A673 (cell line): Measurements from ENCODE around the gene GDF15.

Experiments
- EZH2 ChIP-seq: fragments of 200-600 bp; sonication (generic); IDR thresholded peaks from 2 replicates; pipeline ENCODE4 v1.6.1; 2017; ENCODE audit warnings: borderline replicate concordance, low read depth, mild to moderate bottlenecking, mixed read lengths, antibody characterized with exemption, low read length; ENCODE audit not compliant: poor library complexity, severe bottlenecking
- TF ChIP-seq, protein P1 (sequence below): fragments of 300-800, 200-600 bp; sonication (generic); conservative IDR thresholded peaks from 2 replicates; pipeline ENCODE4 v1.5.1; 2017; ENCODE audit warnings: low read depth, mild to moderate bottlenecking, antibody characterized with exemption, low read length, moderate library complexity, mixed read lengths

GRCh38 chr19:18396471-18397241 lies 10.7 kb downstream of the GDF15 start:
- TF ChIP-seq, protein P1, sequence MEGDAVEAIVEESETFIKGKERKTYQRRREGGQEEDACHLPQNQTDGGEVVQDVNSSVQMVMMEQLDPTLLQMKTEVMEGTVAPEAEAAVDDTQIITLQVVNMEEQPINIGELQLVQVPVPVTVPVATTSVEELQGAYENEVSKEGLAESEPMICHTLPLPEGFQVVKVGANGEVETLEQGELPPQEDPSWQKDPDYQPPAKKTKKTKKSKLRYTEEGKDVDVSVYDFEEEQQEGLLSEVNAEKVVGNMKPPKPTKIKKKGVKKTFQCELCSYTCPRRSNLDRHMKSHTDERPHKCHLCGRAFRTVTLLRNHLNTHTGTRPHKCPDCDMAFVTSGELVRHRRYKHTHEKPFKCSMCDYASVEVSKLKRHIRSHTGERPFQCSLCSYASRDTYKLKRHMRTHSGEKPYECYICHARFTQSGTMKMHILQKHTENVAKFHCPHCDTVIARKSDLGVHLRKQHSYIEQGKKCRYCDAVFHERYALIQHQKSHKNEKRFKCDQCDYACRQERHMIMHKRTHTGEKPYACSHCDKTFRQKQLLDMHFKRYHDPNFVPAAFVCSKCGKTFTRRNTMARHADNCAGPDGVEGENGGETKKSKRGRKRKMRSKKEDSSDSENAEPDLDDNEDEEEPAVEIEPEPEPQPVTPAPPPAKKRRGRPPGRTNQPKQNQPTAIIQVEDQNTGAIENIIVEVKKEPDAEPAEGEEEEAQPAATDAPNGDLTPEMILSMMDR, result no peak
- TF ChIP-seq EZH2, result no peak
